GM19463 (cell line): ENCODE results near the gene FAM3B.

Experiments
- ATAC-seq: cut with Tn5 transposase; IDR thresholded peaks from one replicate; pipeline ENCODE4 v1.9.1; 2021; ENCODE audit warnings: mild to moderate bottlenecking, moderate library complexity; ENCODE audit not compliant: unreplicated experiment

Gene FAM3B

GRCh38 chr21:41317458-41317857, 857 bp downstream of the FAM3B start:
- no peak for ATAC-seq

- no peak for ATAC-seq
These were observed 1.6 kb downstream of the FAM3B start for GRCh38 chr21:41318218-41318617.

- ATAC-seq = no peak
These were observed 2.7 kb downstream of the FAM3B start for GRCh38 chr21:41319273-41319672.

GRCh38 chr21:41321211-41321907, 4.8 kb downstream of the FAM3B start:
- no peak for ATAC-seq

- no peak for ATAC-seq
These were observed 5.4 kb downstream of the FAM3B start for GRCh38 chr21:41321908-41322495.

- ATAC-seq = no peak
These were observed 6.1 kb downstream of the FAM3B start for GRCh38 chr21:41322496-41323382.

GRCh38 chr21:41325138-41325912, 8.7 kb downstream of the FAM3B start:
- no peak for ATAC-seq

GRCh38 chr21:41326414-41327080, 9.9 kb downstream of the FAM3B start:
- ATAC-seq = no peak

- no peak for ATAC-seq
These were observed 11.2 kb downstream of the FAM3B start for GRCh38 chr21:41327753-41328152.

GRCh38 chr21:41328660-41329607, 12.3 kb downstream of the FAM3B start:
- ATAC-seq = no peak

- no peak for ATAC-seq
These were observed 17.2 kb downstream of the FAM3B start for GRCh38 chr21:41333752-41334151.

- ATAC-seq = no peak
These were observed 20.9 kb downstream of the FAM3B start for GRCh38 chr21:41337515-41337914.

GRCh38 chr21:41338455-41338854, 21.9 kb downstream of the FAM3B start:
- no peak for ATAC-seq

- no peak for ATAC-seq
These were observed 25.4 kb downstream of the FAM3B start for GRCh38 chr21:41342035-41342434.

GRCh38 chr21:41344146-41344545, 27.5 kb downstream of the FAM3B start:
- no peak for ATAC-seq

- ATAC-seq = no peak
These were observed 28.8 kb downstream of the FAM3B start for GRCh38 chr21:41345356-41345755.

GRCh38 chr21:41345934-41346685, 29.5 kb downstream of the FAM3B start:
- ATAC-seq = no peak

- no peak for ATAC-seq
These were observed 30.2 kb downstream of the FAM3B start for GRCh38 chr21:41346758-41347157.

- no peak for ATAC-seq
These were observed 31.8 kb downstream of the FAM3B start for GRCh38 chr21:41348434-41348833.
